ENCODE results near the gene QARS1. TPM values are rescaled to one million over a fixed set of nuclear protein-coding genes. Genes with fewer than 3 reads are reported as not detected.

QARS1 gene
- total RNA-seq, 1 donor from 2014 or later: 417 TPM

DNA sequence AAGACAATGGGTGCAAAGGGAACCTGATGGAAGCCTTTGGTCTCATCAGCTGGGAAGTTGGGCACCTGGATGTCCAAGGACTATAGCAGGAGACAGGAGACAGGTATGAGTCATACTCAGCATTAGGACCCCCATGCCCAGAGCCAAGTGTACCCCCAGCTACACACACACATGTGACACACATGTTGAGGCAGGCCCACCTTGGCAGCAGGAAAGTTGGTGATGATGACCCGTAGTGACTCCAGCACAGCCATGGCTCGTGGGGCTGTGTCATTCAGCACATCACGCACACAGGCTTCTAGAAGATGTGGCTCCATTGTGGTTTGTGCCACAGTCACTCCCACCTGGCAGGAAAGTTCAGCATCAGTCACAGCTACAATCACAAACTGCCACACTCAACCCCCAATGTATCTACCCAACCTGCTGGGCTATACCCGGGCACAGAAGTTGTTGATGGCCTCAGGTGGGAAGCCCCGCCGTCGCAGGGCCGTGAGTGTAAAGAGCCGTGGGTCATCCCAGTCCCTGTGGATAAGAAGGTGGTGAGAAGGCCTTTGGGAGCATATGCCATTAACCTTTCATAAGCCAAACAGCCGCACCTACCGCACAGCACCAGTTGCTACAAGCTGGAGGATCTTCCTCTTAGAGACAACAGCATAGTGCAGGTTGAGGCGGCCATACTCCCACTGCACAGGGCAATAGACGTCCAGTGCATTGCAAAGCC is 5.5 kb downstream of the QARS1 start:
- Mint-ChIP-seq H3K9me3 (ENCODE audit: low read depth) (no peaks in the 10 kb centered on the region), H3K4me3 (ENCODE audit: low read depth) (no peak overlapping the region), H3K4me1 (ENCODE audit: low read depth) (peaks cover 11% of the 10 kb centered on the region), H3K36me3 (ENCODE audit: insufficient read depth) (peaks cover 17% of the 10 kb centered on the region), H3K27ac (no peak overlapping the region), H3K27me3 (no peaks in the 10 kb centered on the region)
- TF ChIP-seq, protein P1, sequence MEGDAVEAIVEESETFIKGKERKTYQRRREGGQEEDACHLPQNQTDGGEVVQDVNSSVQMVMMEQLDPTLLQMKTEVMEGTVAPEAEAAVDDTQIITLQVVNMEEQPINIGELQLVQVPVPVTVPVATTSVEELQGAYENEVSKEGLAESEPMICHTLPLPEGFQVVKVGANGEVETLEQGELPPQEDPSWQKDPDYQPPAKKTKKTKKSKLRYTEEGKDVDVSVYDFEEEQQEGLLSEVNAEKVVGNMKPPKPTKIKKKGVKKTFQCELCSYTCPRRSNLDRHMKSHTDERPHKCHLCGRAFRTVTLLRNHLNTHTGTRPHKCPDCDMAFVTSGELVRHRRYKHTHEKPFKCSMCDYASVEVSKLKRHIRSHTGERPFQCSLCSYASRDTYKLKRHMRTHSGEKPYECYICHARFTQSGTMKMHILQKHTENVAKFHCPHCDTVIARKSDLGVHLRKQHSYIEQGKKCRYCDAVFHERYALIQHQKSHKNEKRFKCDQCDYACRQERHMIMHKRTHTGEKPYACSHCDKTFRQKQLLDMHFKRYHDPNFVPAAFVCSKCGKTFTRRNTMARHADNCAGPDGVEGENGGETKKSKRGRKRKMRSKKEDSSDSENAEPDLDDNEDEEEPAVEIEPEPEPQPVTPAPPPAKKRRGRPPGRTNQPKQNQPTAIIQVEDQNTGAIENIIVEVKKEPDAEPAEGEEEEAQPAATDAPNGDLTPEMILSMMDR (IDR thresholded peaks at IDR 0.05; ENCODE audit: unreplicated experiment): no peak
- no peak for DNase-seq (ENCODE audit: low spot score, unreplicated experiment)

DNA sequence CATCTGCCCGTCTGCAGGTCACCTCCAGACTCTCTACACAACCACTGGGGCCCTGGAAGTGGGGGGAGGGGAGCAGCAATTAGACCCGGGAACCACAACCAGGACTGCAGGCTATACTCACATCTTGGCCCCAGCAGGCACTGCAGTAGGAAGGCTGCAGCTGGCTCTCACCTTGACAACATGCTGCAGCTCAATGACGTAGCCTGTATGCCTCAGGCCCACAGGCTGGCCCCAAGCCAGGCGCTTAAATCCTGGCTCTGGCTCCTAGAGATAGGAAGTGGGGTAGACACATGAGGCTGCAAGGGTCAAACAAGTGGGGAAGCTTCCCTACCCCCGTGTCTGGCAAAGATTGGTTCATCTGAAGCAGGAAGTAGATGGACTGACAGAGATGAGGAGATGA is 6.1 kb downstream of the QARS1 start:
- Mint-ChIP-seq H3K36me3 (ENCODE audit: insufficient read depth) (peaks cover 17% of the 10 kb centered on the region), H3K4me1 (ENCODE audit: low read depth) (peaks cover 4% of the 10 kb centered on the region), H3K27ac (peak overlapping the region; percentile 24), H3K9me3 (ENCODE audit: low read depth) (no peaks in the 10 kb centered on the region), H3K4me3 (ENCODE audit: low read depth) (no peak overlapping the region), H3K27me3 (no peaks in the 10 kb centered on the region)
- no peak for DNase-seq (ENCODE audit: low spot score, unreplicated experiment)
- TF ChIP-seq, protein P1 (IDR thresholded peaks at IDR 0.05; ENCODE audit: unreplicated experiment): no peak

DNA sequence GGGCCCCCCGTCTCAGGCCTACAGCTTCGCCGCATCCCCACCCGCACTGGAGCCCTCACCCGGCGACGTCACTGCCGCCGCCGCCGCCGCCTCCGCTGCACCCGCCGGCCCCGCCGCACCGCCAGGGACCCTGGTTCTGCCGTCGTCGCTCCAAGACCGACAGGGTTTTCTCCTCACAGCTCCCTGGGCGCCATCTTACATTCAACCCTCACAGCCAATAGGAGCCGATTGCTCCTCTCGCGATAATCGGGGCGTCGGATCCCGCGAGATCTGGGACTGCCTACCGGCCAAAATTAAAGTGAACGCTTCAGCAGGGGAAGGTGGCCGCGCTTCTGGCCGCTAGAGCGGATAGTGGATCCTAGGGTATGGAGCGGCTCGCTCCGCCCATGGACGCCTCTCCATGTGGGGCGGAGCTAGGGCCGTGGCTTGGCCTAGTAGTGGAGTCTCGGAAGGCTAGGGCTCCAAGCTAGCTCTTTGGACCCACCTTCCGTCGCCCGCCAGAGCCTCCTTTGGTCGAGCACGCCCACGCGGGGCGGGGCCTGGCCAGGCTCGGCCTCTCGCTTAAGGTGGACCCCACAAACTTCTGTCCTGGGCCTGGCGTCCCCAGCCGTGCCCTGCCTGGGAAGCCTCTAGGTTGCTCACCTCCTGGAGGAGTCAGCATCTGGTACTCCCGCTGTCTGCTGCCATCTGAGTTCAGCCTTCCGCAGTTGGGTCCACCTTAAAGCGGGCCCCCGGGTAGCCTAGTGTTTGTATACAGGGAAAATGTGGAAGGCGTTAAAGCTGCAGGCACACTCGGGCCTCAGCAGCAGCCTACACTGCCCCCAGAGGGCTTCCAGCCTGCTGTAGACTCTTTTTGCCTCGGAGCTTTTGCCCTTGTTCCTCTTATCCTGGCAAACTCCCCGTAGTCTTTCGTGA is 10.4 kb downstream of the QARS1 start, which contains the start of gene QRICH1:
QRICH1 (minus strand) TSS at position 219 of the 915 bp plus-strand sequence. CDS start 17,054 bp downstream, outside the sequence.
- H3K9me3 Mint-ChIP-seq (ENCODE audit: low read depth): no peaks in the 10 kb centered on the region
- TF ChIP-seq, protein P1 (IDR thresholded peaks at IDR 0.05; ENCODE audit: unreplicated experiment): peak; percentile 66
- peak within 1 kb of the TSS; percentile 92 for H3K4me3 Mint-ChIP-seq (ENCODE audit: low read depth)
- H3K4me1 Mint-ChIP-seq (ENCODE audit: low read depth): peaks cover 19% of the 10 kb centered on the region
- DNase-seq (ENCODE audit: low spot score, unreplicated experiment): peak; percentile 94
- H3K27me3 Mint-ChIP-seq: no peaks in the 10 kb centered on the region
- peaks cover 8% of the 10 kb centered on the region for H3K36me3 Mint-ChIP-seq (ENCODE audit: insufficient read depth)
- peak within 1 kb of the TSS; percentile 99 for H3K27ac Mint-ChIP-seq

DNA sequence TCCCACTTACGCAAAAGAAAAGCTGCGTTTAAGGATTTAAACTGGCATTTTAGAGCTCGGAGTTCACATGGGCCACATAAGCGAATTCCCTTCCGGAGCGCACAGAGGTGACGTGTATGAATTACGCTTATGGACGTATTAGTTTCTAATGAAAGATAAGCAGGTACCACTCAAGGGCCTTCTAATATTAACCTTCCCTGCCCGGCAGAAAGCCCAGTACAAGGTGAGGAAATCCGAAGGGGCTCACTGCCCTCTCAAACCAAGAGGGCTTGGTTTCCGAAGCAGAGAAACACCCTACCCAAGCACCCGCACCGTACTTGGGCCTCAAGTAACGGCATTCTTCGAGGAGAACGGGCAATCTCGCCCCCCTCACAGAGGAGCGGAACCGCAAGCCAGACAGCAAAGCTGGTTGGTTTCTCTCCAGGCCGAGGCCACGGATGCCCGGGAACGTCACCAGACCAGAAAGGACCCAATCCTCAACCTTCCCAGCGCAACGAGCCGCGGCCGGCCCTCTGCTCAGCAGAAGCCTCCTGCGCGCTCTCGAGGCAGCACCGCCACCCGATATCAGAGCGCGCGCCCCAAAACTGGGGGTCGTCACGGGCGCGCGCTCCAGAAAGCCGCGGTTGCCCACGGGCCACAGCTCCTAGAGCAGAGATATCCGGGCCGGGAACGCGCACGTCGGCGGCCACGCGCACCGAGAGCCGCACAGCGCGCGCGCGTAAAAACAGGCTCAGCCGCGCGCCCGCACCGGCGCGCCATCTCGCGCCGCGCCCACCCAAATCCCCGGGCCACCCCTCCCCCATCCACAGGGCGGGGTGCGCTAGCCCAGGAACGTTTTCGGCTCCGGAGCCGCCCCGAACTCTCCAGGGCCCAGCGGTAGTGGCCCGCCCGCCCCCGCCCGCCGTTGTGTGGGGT is 11.4 kb downstream of the QARS1 start:
- Mint-ChIP-seq H3K9me3 (ENCODE audit: low read depth) (no peaks in the 10 kb centered on the region), H3K27me3 (no peaks in the 10 kb centered on the region), H3K4me1 (ENCODE audit: low read depth) (peaks cover 19% of the 10 kb centered on the region), H3K36me3 (ENCODE audit: insufficient read depth) (peaks cover 7% of the 10 kb centered on the region), H3K27ac (peak overlapping the region; percentile 98), H3K4me3 (ENCODE audit: low read depth) (peak overlapping the region; percentile 92)
- TF ChIP-seq, protein P1 (IDR thresholded peaks at IDR 0.05; ENCODE audit: unreplicated experiment): no peak
- peak; percentile 63 for DNase-seq (ENCODE audit: low spot score, unreplicated experiment)

Data from progenitor cell of endocrine pancreas (in vitro differentiated cells).